ENCODE data around the gene FOXP1. TPM values are rescaled to one million over a fixed set of nuclear protein-coding genes. Genes with fewer than 3 reads are reported as not detected.

FOXP1 gene
- total RNA-seq, 4 donors from 2014 or later: 86.4 to 107 (median 93.8) TPM

DNA sequence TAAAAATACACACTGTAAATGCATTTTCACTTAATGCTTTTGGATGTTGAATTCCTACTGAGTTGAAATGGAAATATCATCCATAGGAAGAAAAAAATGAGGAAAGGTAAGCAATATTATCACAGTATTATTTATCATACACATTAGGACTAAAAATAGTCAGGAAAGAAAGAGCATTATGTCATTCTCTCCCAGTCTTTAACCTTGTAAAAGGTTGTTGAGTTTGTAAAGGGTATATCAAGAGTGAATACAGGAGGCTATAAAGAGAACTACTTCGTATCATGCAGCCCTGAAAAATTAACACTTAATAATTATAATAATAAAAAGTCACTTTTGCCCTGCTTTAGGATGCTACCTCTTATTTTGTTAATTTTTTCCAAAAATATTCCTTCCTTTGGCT lies 395.8 kb downstream of the FOXP1 start:
- 94 to 98% methylated on average over 1 of the region's 1 CpG for WGBS, 2 donors
- Histone ChIP-seq H3K9me3 (no peaks in the 10 kb centered on the region), H3K27me3 (no peaks in the 10 kb centered on the region), H3K4me3 (no peak overlapping the region), H3K36me3 (peaks cover 0 to 13% (median 0%) of the 10 kb centered on the region in 3 donors), H3K4me1 (no peaks in the 10 kb centered on the region), H3K27ac (no peak overlapping the region)
- no peak for DNase-seq (ENCODE audit: low spot score in 2 of 2)
- no peak for TF ChIP-seq EP300 (IDR thresholded peaks at IDR 0.05)
- TF ChIP-seq, protein P1, sequence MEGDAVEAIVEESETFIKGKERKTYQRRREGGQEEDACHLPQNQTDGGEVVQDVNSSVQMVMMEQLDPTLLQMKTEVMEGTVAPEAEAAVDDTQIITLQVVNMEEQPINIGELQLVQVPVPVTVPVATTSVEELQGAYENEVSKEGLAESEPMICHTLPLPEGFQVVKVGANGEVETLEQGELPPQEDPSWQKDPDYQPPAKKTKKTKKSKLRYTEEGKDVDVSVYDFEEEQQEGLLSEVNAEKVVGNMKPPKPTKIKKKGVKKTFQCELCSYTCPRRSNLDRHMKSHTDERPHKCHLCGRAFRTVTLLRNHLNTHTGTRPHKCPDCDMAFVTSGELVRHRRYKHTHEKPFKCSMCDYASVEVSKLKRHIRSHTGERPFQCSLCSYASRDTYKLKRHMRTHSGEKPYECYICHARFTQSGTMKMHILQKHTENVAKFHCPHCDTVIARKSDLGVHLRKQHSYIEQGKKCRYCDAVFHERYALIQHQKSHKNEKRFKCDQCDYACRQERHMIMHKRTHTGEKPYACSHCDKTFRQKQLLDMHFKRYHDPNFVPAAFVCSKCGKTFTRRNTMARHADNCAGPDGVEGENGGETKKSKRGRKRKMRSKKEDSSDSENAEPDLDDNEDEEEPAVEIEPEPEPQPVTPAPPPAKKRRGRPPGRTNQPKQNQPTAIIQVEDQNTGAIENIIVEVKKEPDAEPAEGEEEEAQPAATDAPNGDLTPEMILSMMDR (IDR thresholded peaks at IDR 0.05): no peak
- no peak for TF ChIP-seq POLR2A (IDR thresholded peaks at IDR 0.05)

DNA sequence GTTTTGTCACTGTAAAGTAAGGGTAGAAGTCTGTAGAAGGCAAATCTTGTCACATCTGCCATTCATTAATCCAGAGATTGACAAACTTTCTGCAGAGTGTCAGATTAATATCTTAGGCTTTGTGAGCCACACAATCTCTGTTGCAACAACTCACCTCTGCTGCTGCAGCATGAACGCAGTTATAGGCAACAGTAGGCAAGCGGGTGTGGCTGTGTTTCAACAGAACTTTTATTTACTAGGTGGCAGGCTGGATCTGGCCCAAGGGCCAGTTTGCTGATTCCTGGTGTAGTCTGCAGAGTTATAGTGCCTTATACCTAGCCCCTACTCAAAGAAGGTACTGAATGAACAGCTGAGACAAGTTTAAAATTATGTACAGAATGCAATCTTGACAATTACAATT lies 396.7 kb downstream of the FOXP1 start:
- H3K36me3 ChIP-seq: peaks cover 0 to 13% (median 0%) of the 10 kb centered on the region in 3 donors
- WGBS, 2 donors: 97% methylated on average over 2 of the region's 2 CpGs
- no peaks in the 10 kb centered on the region for H3K4me1 ChIP-seq
- DNase-seq (ENCODE audit: low spot score in 2 of 2): no peak
- no peak overlapping the region for H3K27ac ChIP-seq
- no peak overlapping the region for H3K4me3 ChIP-seq
- no peaks in the 10 kb centered on the region for H3K9me3 ChIP-seq
- TF ChIP-seq EP300 (IDR thresholded peaks at IDR 0.05) (no peak), POLR2A (IDR thresholded peaks at IDR 0.05) (no peak)
- TF ChIP-seq, protein P1 (IDR thresholded peaks at IDR 0.05): no peak
- H3K27me3 ChIP-seq: no peaks in the 10 kb centered on the region

DNA sequence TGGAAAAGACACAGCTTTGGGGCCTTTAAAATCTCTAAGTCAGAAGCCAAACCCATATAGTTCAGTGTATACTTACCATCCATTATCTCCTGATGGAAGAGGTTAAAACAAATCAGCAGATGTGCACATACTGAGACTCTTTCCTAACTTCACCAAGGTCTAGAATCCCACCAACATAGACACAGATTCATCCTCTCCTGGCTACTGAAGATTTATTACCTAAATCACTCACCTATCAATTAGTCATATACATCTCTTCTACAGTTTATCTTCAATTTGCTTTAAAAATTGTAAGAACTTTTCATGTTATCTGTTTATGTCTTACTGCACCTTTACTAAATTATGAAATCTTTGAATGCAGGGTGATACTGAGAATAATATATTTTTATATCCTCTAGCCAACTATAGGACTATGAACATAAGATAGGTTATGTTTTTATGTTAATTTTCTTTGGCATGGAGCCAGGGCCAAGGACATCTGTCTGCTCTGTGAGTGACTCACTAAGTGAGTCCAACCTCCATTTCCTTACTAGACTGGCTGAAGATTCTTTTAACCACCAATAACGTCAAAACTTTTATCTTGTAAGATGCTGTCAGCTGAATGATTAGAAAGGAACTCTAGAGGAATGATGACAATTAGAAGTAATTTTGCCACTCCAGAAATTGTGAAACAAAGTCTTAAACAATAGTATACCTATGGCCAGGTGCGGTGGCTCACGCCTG lies 397.6 kb downstream of the FOXP1 start:
- DNase-seq (ENCODE audit: low spot score in 2 of 2): no peak
- peaks cover 0 to 13% (median 0%) of the 10 kb centered on the region in 3 donors for H3K36me3 ChIP-seq
- no peaks in the 10 kb centered on the region for H3K27me3 ChIP-seq
- H3K27ac ChIP-seq: no peak overlapping the region
- no peak overlapping the region for H3K4me3 ChIP-seq
- H3K4me1 ChIP-seq: no peaks in the 10 kb centered on the region
- TF ChIP-seq POLR2A (IDR thresholded peaks at IDR 0.05): no peak
- TF ChIP-seq EP300 (IDR thresholded peaks at IDR 0.05): no peak
- TF ChIP-seq, protein P1 (IDR thresholded peaks at IDR 0.05): no peak
- H3K9me3 ChIP-seq: no peaks in the 10 kb centered on the region
- WGBS, 2 donors: 89 to 91% methylated on average over 3 of the region's 3 CpGs

DNA sequence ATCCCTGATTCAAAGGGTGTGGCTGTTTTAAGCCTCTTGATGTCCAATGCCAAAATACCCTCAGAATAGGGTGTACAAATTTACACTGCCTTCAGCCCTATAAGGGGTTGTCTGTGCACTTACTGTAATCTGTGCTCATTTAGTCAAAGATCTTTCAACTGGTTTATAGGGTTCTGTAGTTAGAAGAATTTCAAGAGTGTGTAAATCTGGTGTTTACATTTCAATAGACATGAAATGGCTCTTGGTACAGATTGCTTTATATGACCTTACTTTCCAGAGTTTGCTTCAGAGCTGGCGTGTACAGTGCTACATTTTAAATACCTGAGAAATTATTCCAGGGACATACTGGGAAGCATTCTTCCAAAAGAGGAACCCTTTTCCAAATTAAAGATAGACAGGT lies 399.3 kb downstream of the FOXP1 start:
- Histone ChIP-seq H3K9me3 (no peaks in the 10 kb centered on the region), H3K4me3 (no peak overlapping the region), H3K27me3 (no peaks in the 10 kb centered on the region), H3K36me3 (peaks cover 0 to 13% (median 0%) of the 10 kb centered on the region in 3 donors), H3K27ac (no peak overlapping the region), H3K4me1 (no peaks in the 10 kb centered on the region)
- TF ChIP-seq, protein P1 (IDR thresholded peaks at IDR 0.05): no peak
- TF ChIP-seq EP300 (IDR thresholded peaks at IDR 0.05): no peak
- TF ChIP-seq POLR2A (IDR thresholded peaks at IDR 0.05): no peak
- 91 to 97% methylated on average over 1 of the region's 1 CpG for WGBS, 2 donors
- DNase-seq (ENCODE audit: low spot score in 2 of 2): no peak

DNA sequence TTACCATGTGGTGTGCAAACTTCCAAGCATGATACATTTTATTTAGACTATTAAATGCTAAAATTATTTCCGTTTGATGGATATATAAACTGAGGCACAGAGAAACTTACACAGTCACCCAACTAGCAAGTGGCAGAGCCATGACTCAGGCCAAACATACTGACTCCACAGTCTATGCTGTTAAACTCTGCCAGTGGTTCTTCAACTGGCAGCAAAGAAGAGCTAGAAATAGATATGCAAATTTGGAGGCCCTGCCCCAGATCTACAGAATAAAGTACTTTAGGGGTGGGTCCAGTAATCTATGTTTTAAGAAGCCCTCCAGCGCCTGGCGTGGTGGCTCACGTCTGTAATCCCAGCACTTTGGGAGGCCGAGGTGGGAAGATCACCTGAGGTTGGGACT lies 400.0 kb downstream of the FOXP1 start:
- Histone ChIP-seq H3K4me3 (no peak overlapping the region), H3K4me1 (no peaks in the 10 kb centered on the region), H3K27ac (no peak overlapping the region), H3K27me3 (no peaks in the 10 kb centered on the region), H3K9me3 (no peaks in the 10 kb centered on the region), H3K36me3 (peaks cover 0 to 13% (median 0%) of the 10 kb centered on the region in 3 donors)
- TF ChIP-seq, protein P1 (IDR thresholded peaks at IDR 0.05): no peak
- DNase-seq (ENCODE audit: low spot score in 2 of 2): no peak
- WGBS, 2 donors: 98% methylated on average over 5 of the region's 5 CpGs
